Ramos (cell line): ENCODE results near the gene CFAP73.
"Not testable (repeated sequence)": the region's sequence is repeated elsewhere in the genome, so short reads cannot be mapped to it uniquely, and the experiment has no call there.

Source experiments
- in situ Hi-C: fragments of 300-500 bp; cut with MboI; formaldehyde crosslinking; loops from one replicate; pipeline ENCODE4 v1.14.3; 2022; ENCODE audit warnings: low sequenced_read_pairs; ENCODE audit not compliant: unreplicated experiment

CFAP73 gene

GRCh38 chr12:113203852-113204760, 54.6 kb downstream of the CFAP73 start:
- in situ Hi-C loops, result no loop called here

GRCh38 chr12:113204804-113205203, 55.3 kb downstream of the CFAP73 start:
- in situ Hi-C loops, result no loop called here

DNA sequence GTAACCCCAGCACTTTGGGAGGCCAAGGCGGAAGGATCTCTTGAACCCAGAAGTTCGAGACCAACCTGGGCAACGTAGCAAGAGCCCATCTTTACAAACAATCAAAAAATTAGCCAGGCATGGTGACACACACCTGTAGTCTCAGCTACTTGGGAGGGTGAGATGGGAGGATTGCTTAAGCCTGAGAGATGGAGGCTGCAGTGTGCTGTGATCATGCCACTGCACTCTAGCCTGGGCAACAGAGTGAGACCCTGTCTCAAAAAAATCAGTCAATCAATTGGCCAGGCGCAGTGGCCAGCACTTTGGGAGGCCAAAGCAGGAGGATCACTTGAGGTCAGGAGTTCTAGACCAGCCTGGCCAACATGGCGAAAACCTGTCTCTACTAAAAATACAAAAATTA, 57.3 kb downstream of the CFAP73 start:
- in situ Hi-C loops, result not testable (repeated sequence)

GRCh38 chr12:113207613-113208040, 58.1 kb downstream of the CFAP73 start:
- in situ Hi-C loops, result no loop called here

DNA sequence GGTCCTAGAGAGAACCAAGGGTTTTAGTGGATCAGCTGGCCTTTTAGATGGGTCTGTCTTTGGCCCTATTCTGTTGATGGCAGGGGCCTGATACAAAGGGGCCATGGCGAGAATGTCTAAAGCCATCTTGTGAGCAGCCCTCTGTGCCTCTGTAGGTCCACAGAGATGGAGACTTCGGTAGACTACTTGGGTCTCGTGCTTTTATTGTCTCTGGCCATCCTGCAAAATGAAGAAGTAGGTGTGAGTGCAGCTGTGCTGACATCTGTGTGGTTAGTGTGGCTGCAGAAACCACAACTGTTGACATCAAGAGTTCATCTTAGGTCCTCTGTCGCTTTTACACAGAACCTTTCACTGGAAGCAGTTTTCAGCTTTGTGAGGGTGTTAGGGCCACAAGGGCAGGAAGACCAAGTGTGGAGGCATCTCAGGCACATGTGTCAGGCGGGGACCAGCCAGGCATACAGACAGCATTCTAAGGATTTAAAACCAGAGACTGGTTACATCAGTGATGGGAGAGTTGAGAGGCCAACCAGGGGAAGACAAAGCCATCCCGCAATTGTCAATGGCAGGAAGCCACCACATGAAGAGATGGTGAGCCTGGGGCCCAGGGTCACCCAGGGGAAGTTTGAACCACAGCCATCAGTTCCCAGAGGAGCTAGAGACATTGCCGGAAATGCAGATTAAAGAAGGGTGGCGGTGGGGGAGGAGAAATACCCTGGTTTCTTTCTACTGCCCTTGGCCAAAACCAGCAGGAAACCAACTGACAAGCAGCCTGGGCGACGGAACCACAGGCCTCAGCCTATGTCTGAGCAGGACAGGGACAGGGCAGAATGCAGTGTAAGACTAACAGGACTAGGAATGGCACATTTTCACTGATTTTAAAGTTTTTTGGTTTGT, 58.8 kb downstream of the CFAP73 start:
- in situ Hi-C loops, result no loop called here
